Gastroesophageal sphincter (tissue), 3 donors: Measurements from ENCODE around the gene NR5A2.

Experiments used
- POLR2A ChIP-seq, 2 donors: fragments of 450-650 bp; IDR thresholded peaks; one replicate each; pipeline ENCODE4 v1.6.1; 2017; ENCODE audit warnings: antibody characterized with exemption in 2 of 2, mild to moderate bottlenecking in 2 of 2, moderate library complexity in 1 of 2
- TF ChIP-seq, protein P1 (sequence below), 4 experiments: fragments of 200-600 bp in 2 of 4; fragments of 450-650 bp in 2 of 4; sonication (generic) in 1 of 4; IDR thresholded peaks; one replicate each; pipeline ENCODE4 v1.5.1; 2017 to 2019; ENCODE audit warnings: antibody characterized with exemption in 4 of 4, mild to moderate bottlenecking in 2 of 4, moderate library complexity in 2 of 4

- TF ChIP-seq, protein P1, sequence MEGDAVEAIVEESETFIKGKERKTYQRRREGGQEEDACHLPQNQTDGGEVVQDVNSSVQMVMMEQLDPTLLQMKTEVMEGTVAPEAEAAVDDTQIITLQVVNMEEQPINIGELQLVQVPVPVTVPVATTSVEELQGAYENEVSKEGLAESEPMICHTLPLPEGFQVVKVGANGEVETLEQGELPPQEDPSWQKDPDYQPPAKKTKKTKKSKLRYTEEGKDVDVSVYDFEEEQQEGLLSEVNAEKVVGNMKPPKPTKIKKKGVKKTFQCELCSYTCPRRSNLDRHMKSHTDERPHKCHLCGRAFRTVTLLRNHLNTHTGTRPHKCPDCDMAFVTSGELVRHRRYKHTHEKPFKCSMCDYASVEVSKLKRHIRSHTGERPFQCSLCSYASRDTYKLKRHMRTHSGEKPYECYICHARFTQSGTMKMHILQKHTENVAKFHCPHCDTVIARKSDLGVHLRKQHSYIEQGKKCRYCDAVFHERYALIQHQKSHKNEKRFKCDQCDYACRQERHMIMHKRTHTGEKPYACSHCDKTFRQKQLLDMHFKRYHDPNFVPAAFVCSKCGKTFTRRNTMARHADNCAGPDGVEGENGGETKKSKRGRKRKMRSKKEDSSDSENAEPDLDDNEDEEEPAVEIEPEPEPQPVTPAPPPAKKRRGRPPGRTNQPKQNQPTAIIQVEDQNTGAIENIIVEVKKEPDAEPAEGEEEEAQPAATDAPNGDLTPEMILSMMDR (IDR thresholded peaks at IDR 0.05): no peak
- no peak for TF ChIP-seq POLR2A (IDR thresholded peaks at IDR 0.05)
These were observed 20.8 kb upstream of the NR5A2 start for GRCh38 chr1:200006711-200007110.
